HepG2 (cell line): ENCODE results near the gene PAMR1. TPM values are rescaled to one million over a fixed set of nuclear protein-coding genes. Genes with fewer than 3 reads are reported as not detected.

Experiments used
- ATAC-seq: fragments of 200-7000 bp; cut with Tn5 transposase; 3 replicates; pipeline ENCODE4 v1.9.1; 2020; ENCODE audit warnings: mild to moderate bottlenecking, moderate library complexity
- BruUV-seq: library from RNA; stranded (reverse); fragments of 400-500 nt; replicated peaks from 2 replicates; lab custom pipeline; 2021; lab: Mats Ljungman, UMichigan
- CTCF ChIA-PET: fragments of 300-600 bp; formaldehyde crosslinking; extraction: SDS; loops from one replicate; lab custom pipeline; 2021; ENCODE audit warnings: low total read pairs, inconsistent platforms, low intra/inter-chr PET ratio; lab: Yijun Ruan, JAX
- POLR2A ChIA-PET: fragments of 350-600 bp; sonication (Branson Sonifier 250); formaldehyde crosslinking; loops from one replicate; lab custom pipeline; 2020; ENCODE audit warnings: antibody characterized with exemption, inconsistent platforms; lab: Yijun Ruan, JAX
- DNase-seq: peaks from one replicate; pipeline ENCODE4 v3.0.0-alpha.2; 2015; ENCODE audit warnings: low spot score
- FAIRE-seq: peaks from 3 replicates; lab custom pipeline; 2011; peaks lifted over from hg19 to GRCh38; lab: Jason Lieb, UNC
- H2AFZ ChIP-seq: one replicate; pipeline ENCODE4 v1.6.1; 2011; ENCODE audit warnings: low read length, inconsistent platforms
- H3K27ac ChIP-seq: fragments of 300-600 bp; 3 replicates; pipeline ENCODE4 v1.8.0; 2011; ENCODE audit warnings: mixed run types, mild to moderate bottlenecking, mixed read lengths, low read length, inconsistent platforms; ENCODE audit not compliant: insufficient read depth; ENCODE audit errors: extremely low read length
- H3K27me3 ChIP-seq, 2 experiments: fragments of 200-600 bp in 1 of 2; 2 replicates in 1 of 2; 3 replicates in 1 of 2; pipeline versions ENCODE4 v1.6.0 to v1.8.0; 2011; ENCODE audit warnings: low read length in 2 of 2, mild to moderate bottlenecking in 2 of 2, moderate library complexity in 2 of 2, inconsistent platforms in 1 of 2; ENCODE audit not compliant: insufficient read depth in 2 of 2, control insufficient read depth in 1 of 2
- H3K36me3 ChIP-seq, 2 experiments: fragments of 200-600 bp in 1 of 2; replicated peaks in 1 of 2; 2 replicates in 1 of 2; 3 replicates in 1 of 2; pipeline versions ENCODE4 v1.5.1 to v1.8.0; 2011; ENCODE audit warnings: low read length in 2 of 2, inconsistent platforms in 1 of 2; ENCODE audit not compliant: insufficient read depth in 2 of 2, control insufficient read depth in 1 of 2
- H3K4me1 ChIP-seq: 2 replicates; pipeline ENCODE4 v1.5.1; 2012; ENCODE audit warnings: low read length, inconsistent platforms; ENCODE audit not compliant: insufficient read depth
- H3K4me2 ChIP-seq: 2 replicates; pipeline ENCODE4 v1.6.0; 2011; ENCODE audit warnings: low read depth, low read length, inconsistent platforms
- H3K4me3 ChIP-seq, 3 experiments: fragments of 200-600 bp in 1 of 3; sonication (generic), shearing (Covaris generic) in 1 of 3; replicated peaks in 1 of 3; 2 replicates each; pipeline ENCODE4 v1.5.1; 2011 to 2016; ENCODE audit warnings: low read length in 3 of 3, inconsistent platforms in 2 of 3, low read depth in 2 of 3, mild to moderate bottlenecking in 2 of 3, control low read depth in 1 of 3, mixed read lengths in 1 of 3; ENCODE audit not compliant: insufficient read depth in 1 of 3
- H3K79me2 ChIP-seq: one replicate; pipeline ENCODE4 v1.6.1; 2011; ENCODE audit warnings: low read length, inconsistent platforms; ENCODE audit not compliant: insufficient read depth
- H3K9ac ChIP-seq: 2 replicates; pipeline ENCODE4 v1.6.0; 2011; ENCODE audit warnings: mild to moderate bottlenecking, low read depth, low read length, inconsistent platforms; ENCODE audit not compliant: insufficient read depth
- H3K9me3 ChIP-seq: 2 replicates; pipeline ENCODE4 v1.5.1; 2012; ENCODE audit warnings: mild to moderate bottlenecking, low read length
- H4K20me1 ChIP-seq: 2 replicates; pipeline ENCODE4 v1.6.0; 2011; ENCODE audit warnings: inconsistent platforms, mild to moderate bottlenecking, low read length, moderate library complexity; ENCODE audit not compliant: insufficient read depth
- FOSL2 ChIP-seq: sonication (generic); formaldehyde crosslinking; IDR thresholded peaks from 2 replicates; pipeline ENCODE4 v1.4.0; 2020; ENCODE audit warnings: missing genetic modification reagents
- FOXC1 ChIP-seq: sonication (generic); formaldehyde crosslinking; IDR thresholded peaks from 2 replicates; pipeline ENCODE4 v1.8.0; 2022; ENCODE audit warnings: mild to moderate bottlenecking, missing genetic modification reagents, borderline replicate concordance
- HOXA5 ChIP-seq: sonication (generic); formaldehyde crosslinking; IDR thresholded peaks from 2 replicates; pipeline ENCODE4 v1.4.0; 2020; ENCODE audit warnings: missing genetic modification reagents
- HOXA9 ChIP-seq: sonication (generic); formaldehyde crosslinking; IDR thresholded peaks from 2 replicates; pipeline ENCODE4 v1.8.1; 2022; ENCODE audit warnings: missing genetic modification reagents, mild to moderate bottlenecking, moderate library complexity, borderline replicate concordance
- NFYB ChIP-seq: sonication (generic); formaldehyde crosslinking; IDR thresholded peaks from 2 replicates; pipeline ENCODE4 v1.4.0; 2020; ENCODE audit warnings: missing genetic modification reagents
- RBM39 ChIP-seq: fragments of 200-400 bp; formaldehyde crosslinking; IDR thresholded peaks from one replicate; pipeline ENCODE4 v1.6.1; 2018; ENCODE audit warnings: antibody characterized with exemption, mild to moderate bottlenecking, low read depth, low read length; ENCODE audit not compliant: poor library complexity, severe bottlenecking
- SAFB2 ChIP-seq: sonication (generic); formaldehyde crosslinking; IDR thresholded peaks from 2 replicates; pipeline ENCODE4 v1.5.1; 2020; ENCODE audit warnings: missing genetic modification reagents, low read depth, mild to moderate bottlenecking, borderline replicate concordance
- TFAP4 ChIP-seq: sonication (generic); IDR thresholded peaks from 2 replicates; pipeline ENCODE4 v1.6.1; 2016; ENCODE audit warnings: low read depth, borderline replicate concordance
- ZNF235 ChIP-seq: sonication (generic); formaldehyde crosslinking; IDR thresholded peaks from 2 replicates; pipeline ENCODE4 v1.8.1; 2023; ENCODE audit warnings: mild to moderate bottlenecking, missing genetic modification reagents, borderline replicate concordance
- ZNF576 ChIP-seq: sonication (generic); formaldehyde crosslinking; IDR thresholded peaks from 2 replicates; pipeline ENCODE4 v1.4.0; 2020; ENCODE audit warnings: mild to moderate bottlenecking, missing genetic modification reagents
- ZNF784 ChIP-seq: sonication (generic); formaldehyde crosslinking; IDR thresholded peaks from 2 replicates; pipeline ENCODE4 v1.5.1; 2020; ENCODE audit warnings: missing genetic modification reagents, mild to moderate bottlenecking, borderline replicate concordance
- WGBS: methylation state at CpG from one replicate; pipeline ENCODE4 v1.1.6; 2017; ENCODE audit warnings: low lambda C conversion rate; 5-methylcytosine and 5-hydroxymethylcytosine counted together
- in situ Hi-C: cut with HindIII; loops from 2 replicates; pipeline ENCODE4 v1.10.0; 2017; ENCODE audit warnings: low pct_unique_long_range_greater_than_20kb; ENCODE audit not compliant: extremely low pct_ligation_motif_present
- intact Hi-C: fragments of 100-400 bp; cut with micrococcal nuclease; formaldehyde crosslinking; loops from one replicate; pipeline ENCODE4 v1.10.0; 2022; ENCODE audit not compliant: unreplicated experiment
- polyA plus RNA-seq, 8 experiments: library from polyadenylated mRNA; depleted of rRNA in 3 of 8; stranded (reverse) in 7 of 8; unstranded in 1 of 8; fragments of >200 nt; fragmentation: Illumina TruSeq in 4 of 8; extraction: Trizol in 4 of 8; gene quantifications; 2 replicates each; pipeline versions ENCODE4 v1.2.1 to v1.2.3, GENCODE V29; 2011 to 2016; ENCODE audit warnings: low read depth in 4 of 8, missing spikeins in 1 of 8, mixed read lengths in 1 of 8; ENCODE audit not compliant: insufficient read depth in 1 of 8
- total RNA-seq, 5 experiments: library from RNA; depleted of rRNA; stranded (reverse); fragments of >200 nt; fragmentation: Illumina TruSeq; extraction: Trizol; gene quantifications; 2 replicates each; pipeline ENCODE4 v1.2.3, GENCODE V29; 2016; ENCODE audit warnings: low read depth in 1 of 5
- TF ChIP-seq, protein P1 (sequence below): sonication (generic); formaldehyde crosslinking; IDR thresholded peaks from 2 replicates; pipeline ENCODE4 v1.5.0; 2020; ENCODE audit warnings: mild to moderate bottlenecking, missing genetic modification reagents
- TF ChIP-seq, protein P2 (sequence below): sonication (generic); formaldehyde crosslinking; IDR thresholded peaks from 2 replicates; pipeline ENCODE4 v1.8.0; 2022; ENCODE audit warnings: missing genetic modification reagents, mild to moderate bottlenecking, borderline replicate concordance

Gene PAMR1
- total and polyA plus RNA-seq, 2 of the 13 experiments (the other 11 are each of a cell fraction or from before 2014, with no cell fraction given), result not detected

GRCh38 chr11:35486934-35487333, 38.5 kb downstream of the PAMR1 start:
- BruUV-seq, result no TSS peak
- H3K79me2 ChIP-seq, result no peaks in the 10 kb centered on the region
- H3K9me3 ChIP-seq, result no peaks in the 10 kb centered on the region
- DNase-seq (no peak), ATAC-seq (no peak)
- H3K9ac ChIP-seq, result no peak overlapping the region
- no peaks in the 10 kb centered on the region for H3K36me3 ChIP-seq
- no peak overlapping the region for H2AFZ ChIP-seq
- no peaks in the 10 kb centered on the region for H4K20me1 ChIP-seq
- no peak overlapping the region for H3K4me2 ChIP-seq
- no peak overlapping the region for H3K4me3 ChIP-seq
- POLR2A ChIA-PET, result no interaction called here
- CTCF ChIA-PET, result interaction anchor here (1.3 kb wide), 1 partner anchor 779 kb away, joined by 3 read pairs; no protein-coding TSS in a partner anchor
- TF ChIP-seq HOXA5, result no peak
- no peak for TF ChIP-seq FOSL2 (CRISPR knock-in tag)
- TF ChIP-seq ZNF576 (CRISPR knock-in tag), result no peak
- TF ChIP-seq, protein P1, sequence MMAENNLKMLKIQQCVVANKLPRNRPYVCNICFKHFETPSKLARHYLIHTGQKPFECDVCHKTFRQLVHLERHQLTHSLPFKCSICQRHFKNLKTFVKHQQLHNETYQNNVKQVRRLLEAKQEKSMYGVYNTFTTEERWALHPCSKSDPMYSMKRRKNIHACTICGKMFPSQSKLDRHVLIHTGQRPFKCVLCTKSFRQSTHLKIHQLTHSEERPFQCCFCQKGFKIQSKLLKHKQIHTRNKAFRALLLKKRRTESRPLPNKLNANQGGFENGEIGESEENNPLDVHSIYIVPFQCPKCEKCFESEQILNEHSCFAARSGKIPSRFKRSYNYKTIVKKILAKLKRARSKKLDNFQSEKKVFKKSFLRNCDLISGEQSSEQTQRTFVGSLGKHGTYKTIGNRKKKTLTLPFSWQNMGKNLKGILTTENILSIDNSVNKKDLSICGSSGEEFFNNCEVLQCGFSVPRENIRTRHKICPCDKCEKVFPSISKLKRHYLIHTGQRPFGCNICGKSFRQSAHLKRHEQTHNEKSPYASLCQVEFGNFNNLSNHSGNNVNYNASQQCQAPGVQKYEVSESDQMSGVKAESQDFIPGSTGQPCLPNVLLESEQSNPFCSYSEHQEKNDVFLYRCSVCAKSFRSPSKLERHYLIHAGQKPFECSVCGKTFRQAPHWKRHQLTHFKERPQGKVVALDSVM (CRISPR knock-in tag), result no peak
- TF ChIP-seq NFYB (CRISPR knock-in tag), result no peak
- no peak for TF ChIP-seq TFAP4
- TF ChIP-seq ZNF784 (CRISPR knock-in tag), result no peak
- no peak for TF ChIP-seq ZNF235 (CRISPR knock-in tag)
- TF ChIP-seq RBM39, result no peak
- TF ChIP-seq, protein P2, sequence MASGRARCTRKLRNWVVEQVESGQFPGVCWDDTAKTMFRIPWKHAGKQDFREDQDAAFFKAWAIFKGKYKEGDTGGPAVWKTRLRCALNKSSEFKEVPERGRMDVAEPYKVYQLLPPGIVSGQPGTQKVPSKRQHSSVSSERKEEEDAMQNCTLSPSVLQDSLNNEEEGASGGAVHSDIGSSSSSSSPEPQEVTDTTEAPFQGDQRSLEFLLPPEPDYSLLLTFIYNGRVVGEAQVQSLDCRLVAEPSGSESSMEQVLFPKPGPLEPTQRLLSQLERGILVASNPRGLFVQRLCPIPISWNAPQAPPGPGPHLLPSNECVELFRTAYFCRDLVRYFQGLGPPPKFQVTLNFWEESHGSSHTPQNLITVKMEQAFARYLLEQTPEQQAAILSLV, result no peak
- no peak for TF ChIP-seq SAFB2
- no peak for TF ChIP-seq HOXA9 (CRISPR knock-in tag)
- TF ChIP-seq FOXC1, result no peak
- TF ChIP-seq, all 625 proteins: peak for 0
- intact Hi-C loops, result loop anchor here (5.0 kb wide), 1 partner anchor 780 kb away; no protein-coding TSS in a partner anchor
- Histone ChIP-seq H3K27me3 (peaks cover 0 to 13% of the 10 kb centered on the region in 2 experiments; a peak in 1 of 5 replicates), H3K27ac (no peak overlapping the region), H3K4me1 (no peaks in the 10 kb centered on the region)
- in situ Hi-C loops, result loop anchor here (25.0 kb wide), 1 partner anchor 775 kb away; no protein-coding TSS in a partner anchor
- FAIRE-seq, result no peak
- WGBS, result 12% methylated on average over 2 of the region's 2 CpGs
